ENCODE results near the gene SPDYE17. TPM values are rescaled to one million over a fixed set of nuclear protein-coding genes. Genes with fewer than 3 reads are reported as not detected.
A peak's percentile ranks its signal among the peaks of the same experiment; 100 is the strongest.
"Not testable (repeated sequence)": the region's sequence is repeated elsewhere in the genome, so short reads cannot be mapped to it uniquely, and the experiment has no call there.

Gene SPDYE17
- total and polyA plus RNA-seq, 7 experiments from 2014 or later, result not detected

GRCh38 chr7:76993831-76994230 is 38.3 kb downstream of the SPDYE17 start:
- H3K9me3 ChIP-seq (ENCODE audit: control insufficient read depth in 2 of 3, low read length in 3 of 3); H3K4me3 ChIP-seq (ENCODE audit: low read length); CTCF ChIA-PET; H3K27me3 Mint-ChIP-seq; ATAC-seq; H3K36me3 Mint-ChIP-seq; H3K27ac Mint-ChIP-seq; H3K4me3 Mint-ChIP-seq; H3K27me3 ChIP-seq (ENCODE audit: control insufficient read depth in 2 of 2, insufficient read depth in 2 of 2, low read length in 2 of 2); H3K4me1 Mint-ChIP-seq; intact Hi-C loops (cut with micrococcal nuclease); H3K9me3 Mint-ChIP-seq; H3K36me3 ChIP-seq (ENCODE audit: control insufficient read depth in 2 of 3, insufficient read depth in 3 of 3, low read length in 3 of 3); DNase-seq; POLR2A ChIA-PET; H3K27ac ChIP-seq (ENCODE audit: low read depth, low read length): not testable (repeated sequence)
- H3K4me1 ChIP-seq (ENCODE audit: control insufficient read depth in 2 of 2, insufficient read depth in 2 of 2, low read length in 2 of 2), result peaks cover 6 to 18% of the 10 kb centered on the region in 2 donors

GRCh38 chr7:76992871-76993270 is 39.3 kb downstream of the SPDYE17 start:
- intact Hi-C loops (cut with micrococcal nuclease); CTCF ChIA-PET; H3K27me3 Mint-ChIP-seq: not testable (repeated sequence)

GRCh38 chr7:76992204-76992603 is 40.0 kb downstream of the SPDYE17 start:
- H3K27me3 Mint-ChIP-seq; DNase-seq; H3K27ac ChIP-seq (ENCODE audit: low read depth, low read length); H3K27me3 ChIP-seq (ENCODE audit: control insufficient read depth in 2 of 2, insufficient read depth in 2 of 2, low read length in 2 of 2); H3K9me3 Mint-ChIP-seq; CTCF ChIA-PET; H3K27ac Mint-ChIP-seq; ATAC-seq; intact Hi-C loops (cut with micrococcal nuclease); H3K4me1 ChIP-seq (ENCODE audit: control insufficient read depth in 2 of 2, insufficient read depth in 2 of 2, low read length in 2 of 2); H3K4me1 Mint-ChIP-seq; H3K36me3 ChIP-seq (ENCODE audit: control insufficient read depth in 2 of 3, insufficient read depth in 3 of 3, low read length in 3 of 3); POLR2A ChIA-PET; H3K9me3 ChIP-seq (ENCODE audit: control insufficient read depth in 2 of 3, low read length in 3 of 3); H3K4me3 ChIP-seq (ENCODE audit: low read length); H3K36me3 Mint-ChIP-seq; H3K4me3 Mint-ChIP-seq: not testable (repeated sequence)

More at GRCh38 chr7:76992871-76993270, 39.3 kb downstream of the SPDYE17 start:
- ATAC-seq; DNase-seq; H3K4me3 Mint-ChIP-seq; POLR2A ChIA-PET; H3K9me3 ChIP-seq (ENCODE audit: control insufficient read depth in 2 of 3, low read length in 3 of 3); H3K27ac ChIP-seq (ENCODE audit: low read depth, low read length); H3K27me3 ChIP-seq (ENCODE audit: control insufficient read depth in 2 of 2, insufficient read depth in 2 of 2, low read length in 2 of 2); H3K4me3 ChIP-seq (ENCODE audit: low read length); H3K4me1 Mint-ChIP-seq; H3K36me3 ChIP-seq (ENCODE audit: control insufficient read depth in 2 of 3, insufficient read depth in 3 of 3, low read length in 3 of 3); H3K9me3 Mint-ChIP-seq; H3K27ac Mint-ChIP-seq; H3K36me3 Mint-ChIP-seq; H3K4me1 ChIP-seq (ENCODE audit: control insufficient read depth in 2 of 2, insufficient read depth in 2 of 2, low read length in 2 of 2): not testable (repeated sequence)

DNA sequence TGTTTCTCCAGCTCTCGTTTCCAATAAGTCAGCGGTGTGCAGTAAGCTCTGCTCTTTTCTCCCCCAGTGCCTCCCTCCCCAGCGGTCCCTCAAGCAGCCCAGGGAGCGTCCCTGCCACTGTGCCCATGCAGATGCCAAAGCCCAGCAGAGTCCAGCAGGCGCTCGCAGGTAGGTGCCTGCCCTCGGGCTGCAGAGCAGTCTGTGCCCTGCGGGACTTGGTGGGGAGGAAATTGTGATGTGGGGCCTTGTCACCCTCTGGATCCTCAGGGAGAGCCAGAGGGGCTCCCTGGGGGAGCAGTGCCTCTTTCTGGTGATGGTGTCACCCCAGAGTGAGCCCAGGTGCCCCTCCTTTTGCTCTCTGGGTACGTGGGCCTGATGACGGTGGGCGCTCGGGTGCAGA is 42.0 kb downstream of the SPDYE17 start:
- H3K4me3 ChIP-seq (ENCODE audit: low read length); H3K4me3 Mint-ChIP-seq; H3K27me3 ChIP-seq (ENCODE audit: control insufficient read depth in 2 of 2, insufficient read depth in 2 of 2, low read length in 2 of 2); ATAC-seq; DNase-seq; H3K9me3 Mint-ChIP-seq; intact Hi-C loops (cut with micrococcal nuclease); H3K36me3 Mint-ChIP-seq; H3K27ac ChIP-seq (ENCODE audit: low read depth, low read length); H3K9me3 ChIP-seq (ENCODE audit: control insufficient read depth in 2 of 3, low read length in 3 of 3); H3K36me3 ChIP-seq (ENCODE audit: control insufficient read depth in 2 of 3, insufficient read depth in 3 of 3, low read length in 3 of 3); H3K27me3 Mint-ChIP-seq; H3K4me1 ChIP-seq (ENCODE audit: control insufficient read depth in 2 of 2, insufficient read depth in 2 of 2, low read length in 2 of 2); H3K4me1 Mint-ChIP-seq; H3K27ac Mint-ChIP-seq; CTCF ChIA-PET; POLR2A ChIA-PET: not testable (repeated sequence)

GRCh38 chr7:76985924-76986717 is 46.0 kb downstream of the SPDYE17 start:
- H3K27me3 ChIP-seq (ENCODE audit: control insufficient read depth in 2 of 2, insufficient read depth in 2 of 2, low read length in 2 of 2); H3K4me1 ChIP-seq (ENCODE audit: control insufficient read depth in 2 of 2, insufficient read depth in 2 of 2, low read length in 2 of 2); H3K9me3 Mint-ChIP-seq; H3K4me3 ChIP-seq (ENCODE audit: low read length); H3K27ac ChIP-seq (ENCODE audit: low read depth, low read length); DNase-seq; H3K36me3 ChIP-seq (ENCODE audit: control insufficient read depth in 2 of 3, insufficient read depth in 3 of 3, low read length in 3 of 3); H3K36me3 Mint-ChIP-seq; H3K4me3 Mint-ChIP-seq; intact Hi-C loops (cut with micrococcal nuclease); ATAC-seq; H3K9me3 ChIP-seq (ENCODE audit: control insufficient read depth in 2 of 3, low read length in 3 of 3); CTCF ChIA-PET; H3K4me1 Mint-ChIP-seq; POLR2A ChIA-PET; H3K27me3 Mint-ChIP-seq: not testable (repeated sequence)
- peak overlapping the region in 4 of 9 donors; percentile 28 to 65 (median 57) for H3K27ac Mint-ChIP-seq

DNA sequence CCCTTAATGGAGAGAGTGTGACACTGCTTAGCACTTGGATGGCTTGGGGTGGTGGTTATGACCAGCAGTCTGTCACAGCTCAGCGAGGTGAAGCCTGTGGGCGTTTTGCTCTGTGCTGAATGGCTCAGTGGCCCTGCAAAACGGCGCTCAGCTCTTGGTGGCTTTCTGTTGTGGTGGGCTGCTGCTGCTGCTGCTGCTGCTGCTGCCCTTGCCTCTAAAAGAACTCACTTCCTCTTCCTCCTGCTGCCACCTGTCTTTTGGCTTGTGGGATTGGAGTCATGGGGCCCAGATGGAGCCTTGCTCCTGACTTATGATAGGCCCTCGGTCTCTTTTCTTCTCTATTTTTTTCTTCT is 47.4 kb downstream of the SPDYE17 start:
- H3K36me3 ChIP-seq (ENCODE audit: control insufficient read depth in 2 of 3, insufficient read depth in 3 of 3, low read length in 3 of 3); DNase-seq; H3K27me3 Mint-ChIP-seq; H3K27ac ChIP-seq (ENCODE audit: low read depth, low read length); intact Hi-C loops (cut with micrococcal nuclease); POLR2A ChIA-PET; H3K4me1 ChIP-seq (ENCODE audit: control insufficient read depth in 2 of 2, insufficient read depth in 2 of 2, low read length in 2 of 2); H3K27me3 ChIP-seq (ENCODE audit: control insufficient read depth in 2 of 2, insufficient read depth in 2 of 2, low read length in 2 of 2); H3K9me3 ChIP-seq (ENCODE audit: control insufficient read depth in 2 of 3, low read length in 3 of 3); H3K9me3 Mint-ChIP-seq; H3K4me1 Mint-ChIP-seq; H3K4me3 ChIP-seq (ENCODE audit: low read length); H3K27ac Mint-ChIP-seq; H3K4me3 Mint-ChIP-seq; H3K36me3 Mint-ChIP-seq; CTCF ChIA-PET: not testable (repeated sequence)
- peak; percentile 93 for ATAC-seq

DNA sequence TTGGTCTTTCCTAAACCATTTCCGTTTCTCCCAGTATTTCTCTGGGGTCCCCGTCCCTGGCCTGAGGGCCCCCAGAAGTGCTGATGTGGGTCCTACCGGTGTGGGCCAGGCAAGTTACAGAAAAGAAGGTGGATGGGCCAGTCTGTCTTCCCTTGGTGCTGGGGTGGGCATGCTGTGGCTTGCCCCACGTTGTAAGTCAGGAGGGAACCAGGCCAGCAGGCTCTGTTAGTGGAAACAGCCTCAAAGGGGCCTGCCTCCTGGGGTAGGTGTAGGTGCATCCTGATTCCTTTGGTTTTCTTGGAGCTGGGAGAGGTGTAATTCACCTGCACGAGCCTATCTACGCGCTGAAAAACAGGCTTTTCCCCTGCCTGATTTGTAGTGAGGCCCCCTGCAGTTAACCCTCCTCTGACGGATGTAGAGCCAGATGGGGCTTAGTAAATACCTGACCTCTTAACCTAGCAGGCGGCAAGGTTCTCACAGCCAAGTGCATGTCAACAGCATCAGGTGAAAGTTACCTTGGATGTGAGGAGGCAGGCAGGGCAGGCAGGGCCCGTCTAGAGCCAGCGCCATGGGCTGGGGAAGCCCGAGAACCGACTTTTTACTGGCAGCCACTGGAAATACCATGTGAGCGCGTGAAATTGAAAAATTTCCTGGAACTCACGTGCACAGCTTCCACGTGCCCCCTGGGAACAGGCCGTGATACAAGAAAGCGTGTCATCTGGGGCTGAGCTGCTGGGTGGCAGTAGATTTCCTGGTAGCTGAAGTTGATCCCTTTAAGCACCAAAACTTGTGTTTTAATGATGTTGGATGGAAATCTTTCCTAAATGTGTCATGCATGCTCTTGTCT is 48.0 kb downstream of the SPDYE17 start:
- H3K4me3 ChIP-seq (ENCODE audit: low read length); intact Hi-C loops (cut with micrococcal nuclease); CTCF ChIA-PET; H3K4me3 Mint-ChIP-seq; H3K36me3 ChIP-seq (ENCODE audit: control insufficient read depth in 2 of 3, insufficient read depth in 3 of 3, low read length in 3 of 3); H3K4me1 ChIP-seq (ENCODE audit: control insufficient read depth in 2 of 2, insufficient read depth in 2 of 2, low read length in 2 of 2); H3K27me3 Mint-ChIP-seq; H3K27me3 ChIP-seq (ENCODE audit: control insufficient read depth in 2 of 2, insufficient read depth in 2 of 2, low read length in 2 of 2); DNase-seq; H3K9me3 Mint-ChIP-seq; H3K36me3 Mint-ChIP-seq; POLR2A ChIA-PET; H3K9me3 ChIP-seq (ENCODE audit: control insufficient read depth in 2 of 3, low read length in 3 of 3); H3K27ac ChIP-seq (ENCODE audit: low read depth, low read length); H3K27ac Mint-ChIP-seq; H3K4me1 Mint-ChIP-seq: not testable (repeated sequence)
- peak; percentile 40 for ATAC-seq

Data from naive thymus-derived CD4-positive, alpha-beta T cell (primary cell).